Vagina (tissue), 2 donors: ENCODE measurements around the gene GOLIM4.

ENCODE experiments used
- POLR2A ChIP-seq, 2 donors: fragments of 450-650 bp; IDR thresholded peaks; one replicate each; pipeline ENCODE4 v1.6.1; 2017; ENCODE audit warnings: antibody characterized with exemption in 2 of 2, mild to moderate bottlenecking in 2 of 2, moderate library complexity in 2 of 2
- POLR2AphosphoS5 ChIP-seq, 2 donors: sonication (generic); formaldehyde crosslinking; IDR thresholded peaks; one replicate each; pipeline ENCODE4 v1.9.0; 2017; ENCODE audit warnings: antibody characterized with exemption in 2 of 2, mild to moderate bottlenecking in 2 of 2, low read depth in 1 of 2; ENCODE audit not compliant: insufficient read depth in 1 of 2
- TF ChIP-seq, protein P1 (sequence below), 3 experiments: fragments of 450-650 bp in 2 of 3; fragments of 200-600 bp in 1 of 3; sonication (generic) in 1 of 3; IDR thresholded peaks; one replicate each; pipeline ENCODE4 v1.5.1; 2017 to 2019; ENCODE audit warnings: antibody characterized with exemption in 3 of 3, mild to moderate bottlenecking in 2 of 3, moderate library complexity in 2 of 3

DNA sequence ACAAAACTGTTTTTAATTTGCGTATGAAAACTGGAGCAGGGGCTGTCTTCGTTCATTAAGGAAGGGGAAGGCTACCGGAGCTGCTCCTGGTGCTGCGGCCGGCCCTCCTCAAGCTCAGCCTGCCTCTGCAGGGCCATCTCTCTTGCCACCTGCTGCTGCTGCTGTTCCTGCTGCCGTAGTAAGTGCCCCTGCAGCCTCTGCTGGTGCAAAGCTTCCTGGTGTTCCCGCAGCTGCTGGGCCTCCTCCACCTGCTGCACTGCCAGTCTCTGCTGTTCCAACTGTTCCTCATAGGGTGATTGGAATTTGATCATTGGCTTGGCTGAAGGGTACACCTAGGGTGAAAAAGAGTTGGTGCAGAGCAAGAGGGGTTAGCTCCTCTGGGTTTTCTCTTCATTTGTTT is 66.0 kb downstream of the GOLIM4 start:
- TF ChIP-seq, protein P1, sequence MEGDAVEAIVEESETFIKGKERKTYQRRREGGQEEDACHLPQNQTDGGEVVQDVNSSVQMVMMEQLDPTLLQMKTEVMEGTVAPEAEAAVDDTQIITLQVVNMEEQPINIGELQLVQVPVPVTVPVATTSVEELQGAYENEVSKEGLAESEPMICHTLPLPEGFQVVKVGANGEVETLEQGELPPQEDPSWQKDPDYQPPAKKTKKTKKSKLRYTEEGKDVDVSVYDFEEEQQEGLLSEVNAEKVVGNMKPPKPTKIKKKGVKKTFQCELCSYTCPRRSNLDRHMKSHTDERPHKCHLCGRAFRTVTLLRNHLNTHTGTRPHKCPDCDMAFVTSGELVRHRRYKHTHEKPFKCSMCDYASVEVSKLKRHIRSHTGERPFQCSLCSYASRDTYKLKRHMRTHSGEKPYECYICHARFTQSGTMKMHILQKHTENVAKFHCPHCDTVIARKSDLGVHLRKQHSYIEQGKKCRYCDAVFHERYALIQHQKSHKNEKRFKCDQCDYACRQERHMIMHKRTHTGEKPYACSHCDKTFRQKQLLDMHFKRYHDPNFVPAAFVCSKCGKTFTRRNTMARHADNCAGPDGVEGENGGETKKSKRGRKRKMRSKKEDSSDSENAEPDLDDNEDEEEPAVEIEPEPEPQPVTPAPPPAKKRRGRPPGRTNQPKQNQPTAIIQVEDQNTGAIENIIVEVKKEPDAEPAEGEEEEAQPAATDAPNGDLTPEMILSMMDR (IDR thresholded peaks at IDR 0.05): no peak
- TF ChIP-seq POLR2AphosphoS5 (IDR thresholded peaks at IDR 0.05; ENCODE audit: insufficient read depth in 1 of 2, low read depth in 1 of 2): no peak
- TF ChIP-seq POLR2A (IDR thresholded peaks at IDR 0.05): no peak
